Measurements from ENCODE around the gene SERGEF. TPM values are rescaled to one million over a fixed set of nuclear protein-coding genes. Genes with fewer than 3 reads are reported as not detected.

The SERGEF gene
- total and polyA plus RNA-seq, 2 of the 4 experiments (the other 2 are of a cell fraction): 12.2 to 18.1 TPM

DNA sequence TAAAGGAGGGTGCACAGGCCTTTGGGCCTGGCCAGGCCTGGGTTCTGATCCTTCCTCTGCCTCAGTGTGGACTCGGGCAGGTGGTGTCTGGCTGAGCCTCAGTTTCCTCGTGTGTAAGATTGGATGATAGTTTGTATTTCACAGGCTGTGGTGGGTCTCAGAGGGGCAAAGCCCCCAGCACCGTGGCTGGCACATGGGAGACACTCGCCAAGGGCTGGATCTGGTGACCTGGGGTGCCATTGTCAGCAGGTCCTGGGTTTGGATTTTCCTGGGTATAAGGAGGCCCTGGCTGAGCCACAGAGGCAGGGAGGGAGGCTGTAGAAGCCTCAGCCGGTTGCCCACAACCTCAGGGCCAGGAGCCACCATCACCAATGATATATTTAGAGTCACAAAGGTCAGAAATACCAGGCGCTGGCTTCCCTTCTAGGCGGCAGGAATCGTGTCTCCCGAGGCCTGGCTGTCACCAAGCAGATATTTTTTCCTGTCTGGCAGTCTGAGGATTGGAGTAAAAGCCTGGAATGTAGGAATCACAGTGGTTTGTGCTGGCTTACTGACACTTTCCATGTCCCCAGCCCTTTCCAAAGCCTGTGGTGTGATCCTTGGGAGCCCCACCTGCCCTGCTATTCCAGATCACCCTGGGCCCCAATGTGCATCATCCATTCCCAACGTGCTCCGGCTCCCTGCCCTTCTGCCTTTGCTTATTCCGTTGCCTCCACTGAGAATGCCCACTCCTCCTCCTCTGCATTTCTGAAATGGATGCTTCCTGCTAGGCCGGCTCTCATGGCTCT is 262.6 kb downstream of the SERGEF start:
- CTCF ChIA-PET: no interaction called here

More for the DNA sequence above, 262.6 kb downstream of the SERGEF start:
- no TSS peak for BruUV-seq (replicated peaks)
- Histone ChIP-seq H3K9me1 (ENCODE audit: insufficient read depth, low read length) (no peaks in the 10 kb centered on the region; the same call in 1 of the 2 replicates), H3K18ac (ENCODE audit: low read depth, low read length) (no peak overlapping the region), H3K27me3 (ENCODE audit: control insufficient read depth, insufficient read depth, low read length) (peaks cover 37% of the 10 kb centered on the region), H3K4ac (ENCODE audit: low read depth, low read length) (no peak overlapping the region), H2AFZ (replicated peaks; ENCODE audit: low read length, poor library complexity) (no peak overlapping the region), H2BK20ac (ENCODE audit: low read depth, low read length) (no peak overlapping the region), H3K36me3 (ENCODE audit: control insufficient read depth, insufficient read depth, low read length) (no peaks in the 10 kb centered on the region), H3K56ac (ENCODE audit: extremely low read depth, insufficient read depth, low read length) (no peak overlapping the region), H3K9ac (ENCODE audit: low read depth, low read length) (no peak overlapping the region), H3K4me1 (ENCODE audit: control insufficient read depth, insufficient read depth, low read length) (no peaks in the 10 kb centered on the region), H3K23ac (ENCODE audit: low read depth, low read length) (no peak overlapping the region), H3K4me2 (ENCODE audit: low read depth, low read length) (no peak overlapping the region), H3K14ac (replicated peaks; ENCODE audit: low read depth, low read length) (no peak overlapping the region), H3K79me1 (ENCODE audit: low read depth in 1 of 2, low read length in 2 of 2) (no peaks in the 10 kb centered on the region), H2BK120ac (ENCODE audit: low read depth, low read length) (no peak overlapping the region), H4K8ac (ENCODE audit: low read depth in 2 of 2, low read length in 2 of 2) (no peak overlapping the region), H4K91ac (ENCODE audit: insufficient read depth, low read depth, low read length) (no peak overlapping the region), H4K5ac (ENCODE audit: low read depth, low read length) (no peak overlapping the region), H2BK5ac (ENCODE audit: low read depth, low read length, poor library complexity, severe bottlenecking) (no peak overlapping the region), H4K20me1 (ENCODE audit: insufficient read depth, low read length) (no peaks in the 10 kb centered on the region), H3K4me3 (ENCODE audit: insufficient read depth, low read depth, low read length) (no peak overlapping the region), H3K27ac (ENCODE audit: insufficient read depth, low read length) (no peak overlapping the region), H3K9me3 (ENCODE audit: control insufficient read depth, insufficient read depth, low read length) (no peaks in the 10 kb centered on the region), H2AK9ac (replicated peaks; ENCODE audit: low read depth, low read length, poor library complexity) (no peak overlapping the region), H2BK15ac (ENCODE audit: low read depth, low read length) (no peak overlapping the region), H2AK5ac (ENCODE audit: low read depth, low read length) (no peak overlapping the region)
- DNase-seq: no peak
- POLR2A ChIA-PET (ENCODE audit: unreplicated experiment): no interaction called here
- TF ChIP-seq FOS (IDR thresholded peaks at IDR 0.05; ENCODE audit: low read depth, low read length): no peak
- in situ Hi-C loops (cut with MboI; ENCODE audit: low sequenced_read_pairs) (no loop called here), intact Hi-C loops (cut with micrococcal nuclease) (no loop called here), dilution Hi-C loops (cut with HindIII; ENCODE audit: low sequenced_read_pairs, unreplicated experiment) (no loop called here)
- WGBS, 2 experiments (ENCODE audit: extremely low coverage in 2 of 2, insufficient read length in 1 of 2): 40% methylated on average over 3 of the region's 13 CpGs; no CpG with 5 or more reads in 1 of the 2 experiments
- no peak for ATAC-seq (ENCODE audit: low read depth)

All from IMR-90 (cell line).